Erythroblast (primary cell): ENCODE data around the gene SNTB2.
A peak's percentile ranks its signal among the peaks of the same experiment; 100 is the strongest.
"Not testable (repeated sequence)": the region's sequence is repeated elsewhere in the genome, so short reads cannot be mapped to it uniquely, and the experiment has no call there.

Source experiments
- DNase-seq, 2 experiments: peaks; one replicate each; lab custom pipeline; 2025; lab: John Stamatoyannopoulos, UW
- GATA1 ChIP-seq: IDR thresholded peaks from 2 replicates; pipeline ENCODE4 v1.6.1; 2011; ENCODE audit warnings: low read depth, mild to moderate bottlenecking, control low read depth, low read length, moderate library complexity
- POLR2A ChIP-seq: IDR thresholded peaks from 2 replicates; pipeline ENCODE4 v1.6.1; 2011; ENCODE audit warnings: mild to moderate bottlenecking, low read length

SNTB2 gene

GRCh38 chr16:69233124-69233523, 46.2 kb downstream of the SNTB2 start:
- no peak for DNase-seq
- TF ChIP-seq GATA1 (no peak), POLR2A (no peak)

DNA sequence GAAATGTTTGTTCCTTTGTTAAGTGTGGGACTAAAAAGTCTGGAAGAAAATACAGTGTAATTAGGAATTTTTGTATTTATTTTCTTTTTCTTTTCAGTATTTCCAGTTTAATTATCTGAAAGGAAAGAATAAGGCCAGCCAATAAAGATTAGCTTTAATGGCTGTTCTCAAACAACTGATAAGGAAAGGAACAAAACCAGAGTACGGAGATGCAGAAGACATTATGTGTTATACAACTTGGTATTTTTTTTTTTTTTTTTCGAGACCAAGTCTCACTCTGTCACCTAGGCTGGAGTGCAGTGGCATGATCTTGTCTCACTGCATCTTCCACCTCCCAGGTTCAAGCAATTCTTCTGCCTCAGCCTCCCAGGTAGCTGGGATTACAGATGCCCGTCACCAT, 47.5 kb downstream of the SNTB2 start:
- no peak for TF ChIP-seq POLR2A
- no peak for TF ChIP-seq GATA1
- DNase-seq, result no peak

GRCh38 chr16:69236319-69236718, 49.4 kb downstream of the SNTB2 start:
- DNase-seq, result no peak
- TF ChIP-seq POLR2A, result no peak
- no peak for TF ChIP-seq GATA1

DNA sequence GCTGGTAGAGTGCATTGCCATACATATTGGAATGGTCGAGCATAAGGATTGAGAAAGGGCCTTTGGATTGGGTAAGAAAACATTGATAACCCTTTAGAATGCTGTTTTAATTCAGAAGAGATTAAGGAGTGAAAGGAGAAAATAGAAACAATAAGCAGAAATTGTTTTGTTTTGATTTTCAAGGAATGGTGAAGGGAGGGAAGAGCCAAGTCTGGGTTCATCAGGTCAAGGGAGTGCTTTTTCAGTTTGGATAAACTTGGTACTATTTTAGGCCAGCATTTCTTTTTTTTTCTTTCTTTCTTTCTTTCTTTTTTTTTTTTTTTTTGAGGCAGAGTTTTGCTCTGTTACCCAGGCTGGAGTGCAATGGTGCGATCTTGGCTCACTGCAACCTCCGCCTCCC, 50.3 kb downstream of the SNTB2 start:
- TF ChIP-seq POLR2A, result no peak
- no peak for TF ChIP-seq GATA1
- DNase-seq, result no peak

GRCh38 chr16:69239851-69240250, 52.9 kb downstream of the SNTB2 start:
- DNase-seq, result no peak
- TF ChIP-seq POLR2A, result no peak
- TF ChIP-seq GATA1, result no peak

DNA sequence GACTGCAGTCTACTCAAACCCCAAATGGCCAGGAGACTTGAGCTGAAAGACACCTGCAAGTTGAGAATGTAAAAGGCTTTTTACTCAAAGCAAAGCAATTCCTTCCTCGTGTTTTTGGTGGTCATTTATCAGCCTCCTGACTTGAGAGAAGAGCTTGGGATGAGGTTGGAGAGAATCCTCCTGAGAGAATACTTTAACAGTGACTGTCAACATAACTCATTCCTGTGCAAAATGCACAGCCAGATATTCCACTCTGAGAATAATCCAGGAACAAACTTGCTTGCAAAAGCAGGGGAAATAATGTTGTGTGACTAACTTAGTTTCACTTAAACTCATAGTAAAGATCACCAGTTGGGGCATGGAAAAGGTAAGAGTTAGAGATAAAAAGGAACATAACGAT, 53.4 kb downstream of the SNTB2 start:
- TF ChIP-seq GATA1, result no peak
- TF ChIP-seq POLR2A, result no peak
- no peak for DNase-seq

GRCh38 chr16:69241926-69242325, 55.0 kb downstream of the SNTB2 start:
- TF ChIP-seq POLR2A (no peak), GATA1 (no peak)
- DNase-seq, result no peak

DNA sequence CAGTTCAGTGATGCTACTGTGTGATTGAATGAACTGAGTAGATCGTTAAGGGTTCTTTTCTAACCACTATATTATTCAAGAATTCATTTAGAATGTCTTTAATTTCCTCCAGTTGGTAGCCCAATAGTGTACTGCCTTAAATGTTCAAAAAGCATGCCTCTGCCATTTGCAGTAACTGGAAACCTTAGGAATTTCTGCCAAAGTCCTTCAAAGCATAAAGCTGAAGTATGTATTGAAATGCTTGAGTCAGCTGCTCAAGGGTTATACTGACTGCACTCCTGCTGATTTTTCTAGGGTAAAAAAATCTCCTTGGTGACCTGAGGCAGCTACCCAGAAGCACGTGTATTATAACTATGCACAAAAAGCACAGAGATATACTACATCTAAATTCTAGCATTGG, 56.5 kb downstream of the SNTB2 start:
- TF ChIP-seq GATA1 (no peak), POLR2A (no peak)
- no peak for DNase-seq

- TF ChIP-seq GATA1 (no peak), POLR2A (no peak)
Observed at GRCh38 chr16:69244336-69244735, 57.4 kb downstream of the SNTB2 start.

DNA sequence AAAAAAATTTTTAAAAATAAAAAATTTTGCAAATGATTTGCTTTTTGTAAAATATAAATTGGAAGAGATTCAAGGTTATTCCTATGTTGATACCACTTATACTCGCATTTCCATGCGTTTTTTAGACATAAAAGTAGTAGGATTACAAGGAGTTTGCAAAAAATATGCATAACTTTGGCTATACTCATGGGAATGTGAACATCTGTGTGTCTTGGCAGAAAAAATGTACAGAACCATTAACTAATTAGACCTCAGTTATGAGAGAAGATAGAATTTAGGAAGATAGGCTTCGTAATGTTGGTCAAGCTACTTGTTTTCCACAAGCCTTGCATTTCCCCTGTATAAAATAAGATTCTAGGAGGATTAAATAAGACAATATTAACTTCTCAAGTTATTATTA, 63.1 kb downstream of the SNTB2 start:
- TF ChIP-seq POLR2A, result no peak
- no peak for TF ChIP-seq GATA1
- DNase-seq, result no peak

More at GRCh38 chr16:69244336-69244735, 57.4 kb downstream of the SNTB2 start:
- DNase-seq, result no peak

- TF ChIP-seq POLR2A, result no peak
- TF ChIP-seq GATA1, result no peak
- DNase-seq, result no peak
Observed at GRCh38 chr16:69253870-69254341, 66.9 kb downstream of the SNTB2 start.

DNA sequence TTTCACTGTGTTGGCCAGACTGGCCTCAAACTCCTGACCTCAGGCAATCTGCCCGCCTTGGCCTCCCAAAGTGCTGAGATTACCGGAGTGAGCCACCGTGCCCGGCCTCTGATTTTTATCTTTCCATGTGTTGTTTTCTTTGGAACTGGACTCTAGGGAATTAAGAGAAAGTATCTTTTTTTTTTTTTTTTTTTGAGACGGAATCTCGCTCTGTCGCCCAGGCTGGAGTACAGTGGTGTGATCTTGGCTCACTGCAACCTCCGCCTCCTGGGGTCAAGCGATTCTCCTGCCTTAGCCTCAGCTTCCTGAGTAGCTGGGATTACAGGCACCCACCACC, 72.4 kb downstream of the SNTB2 start:
- DNase-seq, result not testable (repeated sequence)

DNA sequence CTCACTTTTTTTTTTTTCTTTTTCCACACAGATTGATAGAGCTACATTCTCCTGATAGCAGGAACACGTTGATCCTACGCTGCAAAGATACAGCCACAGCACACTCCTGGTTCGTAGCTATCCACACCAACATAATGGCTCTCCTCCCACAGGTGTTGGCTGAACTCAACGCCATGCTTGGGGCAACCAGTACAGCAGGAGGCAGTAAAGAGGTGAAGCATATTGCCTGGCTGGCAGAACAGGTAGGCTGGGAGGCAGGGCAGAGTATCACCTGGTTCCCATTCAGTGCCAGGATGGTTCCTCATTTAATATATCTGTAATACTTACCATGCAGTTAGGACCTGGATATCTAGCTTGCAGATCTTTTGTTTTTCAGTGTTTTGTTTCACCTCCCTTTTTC, 73.1 kb downstream of the SNTB2 start:
- no peak for DNase-seq
- TF ChIP-seq GATA1 (no peak), POLR2A (no peak)

GRCh38 chr16:69260506-69260905, 73.5 kb downstream of the SNTB2 start:
- TF ChIP-seq GATA1 (no peak), POLR2A (no peak)
- DNase-seq, result no peak

GRCh38 chr16:69266334-69267063, 79.5 kb downstream of the SNTB2 start:
- no peak for DNase-seq
- TF ChIP-seq POLR2A, result no peak
- no peak for TF ChIP-seq GATA1

DNA sequence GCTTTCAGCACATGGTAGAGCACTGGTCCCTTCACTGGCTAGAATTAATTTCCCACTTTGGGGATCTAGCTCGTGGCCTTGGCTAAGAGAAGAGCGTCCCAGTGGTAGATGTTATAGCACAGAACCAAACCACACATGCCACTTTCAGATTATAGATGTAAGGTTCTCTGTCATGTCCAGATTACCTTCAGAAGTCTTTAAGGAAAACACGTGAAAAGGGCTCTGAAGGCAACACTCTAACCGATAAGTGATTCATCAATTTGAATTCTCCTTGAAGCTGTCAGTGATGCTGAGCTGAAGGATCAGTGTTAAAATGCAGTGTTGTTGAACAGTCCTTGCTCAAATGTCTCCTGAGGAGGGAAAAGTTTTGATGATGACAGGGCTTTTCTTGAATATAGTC, 80.7 kb downstream of the SNTB2 start:
- TF ChIP-seq GATA1, result no peak
- no peak for TF ChIP-seq POLR2A
- DNase-seq, result peak; percentile 26 to 45
